Heart left ventricle (tissue), 16 donors: ENCODE data around the gene C1orf21. TPM values are rescaled to one million over a fixed set of nuclear protein-coding genes. Genes with fewer than 3 reads are reported as not detected.

ENCODE experiments used
- ATAC-seq, 4 donors: fragments of 200-7000 bp; cut with Tn5 transposase; one replicate each; pipeline ENCODE4 v1.9.1; 2020 to 2022; ENCODE audit warnings: moderate library complexity in 4 of 4, mild to moderate bottlenecking in 3 of 4, moderate number of reproducible peaks in 1 of 4
- DNase-seq, 5 donors: peaks; one replicate each; pipeline ENCODE4 v3.0.0-alpha.2; 2020
- H3K27ac ChIP-seq, 12 donors: fragments of 200-600 bp; sonication (generic) in 4 of 12; one replicate each; pipeline versions ENCODE4 v1.5.0 to v1.8.0; 2016 to 2022; ENCODE audit warnings: mild to moderate bottlenecking in 2 of 12
- H3K27me3 ChIP-seq, 9 donors: fragments of 200-600 bp; sonication (generic) in 2 of 9; one replicate each; pipeline versions ENCODE4 v1.5.1 to v1.8.0; 2016 to 2022; ENCODE audit warnings: mild to moderate bottlenecking in 3 of 9
- H3K36me3 ChIP-seq, 9 donors: fragments of 200-600 bp; sonication (generic) in 2 of 9; one replicate each; pipeline versions ENCODE4 v1.5.0 to v1.8.0; 2018 to 2022; ENCODE audit warnings: mild to moderate bottlenecking in 2 of 9
- H3K4me1 ChIP-seq, 12 donors: fragments of 200-600 bp; sonication (generic) in 4 of 12; one replicate each; pipeline versions ENCODE4 v1.5.0 to v1.8.0; 2016 to 2022; ENCODE audit warnings: mild to moderate bottlenecking in 3 of 12
- H3K4me3 ChIP-seq, 12 donors: fragments of 200-600 bp; sonication (generic) in 4 of 12; one replicate each; pipeline versions ENCODE4 v1.5.0 to v1.8.0; 2017 to 2022; ENCODE audit warnings: mild to moderate bottlenecking in 9 of 12, moderate library complexity in 4 of 12
- H3K9me3 ChIP-seq, 12 donors: fragments of 200-600 bp; sonication (generic) in 4 of 12; one replicate each; pipeline versions ENCODE4 v1.5.0 to v1.8.0; 2016 to 2022; ENCODE audit warnings: mild to moderate bottlenecking in 1 of 12
- POLR2A ChIP-seq, 2 donors: fragments of 450-650 bp; IDR thresholded peaks; one replicate each; pipeline ENCODE4 v1.6.1; 2017; ENCODE audit warnings: antibody characterized with exemption in 2 of 2, mild to moderate bottlenecking in 2 of 2, moderate library complexity in 2 of 2
- WGBS, 4 donors: extraction: QIAGEN DNeasy Blood & Tissue Kit in 2 of 4; methylation state at CpG; one replicate each; pipeline versions ENCODE4 v1.1.5 to v1.1.7; 2013 to 2018; 5-methylcytosine and 5-hydroxymethylcytosine counted together
- intact Hi-C, 10 donors: fragments of 100-400 bp; cut with DNase I; formaldehyde crosslinking; loops; one replicate each; pipeline versions ENCODE4 v1.11.1 to v1.14.2; 2022
- polyA plus RNA-seq, 2 donors: library from polyadenylated mRNA; stranded (reverse); fragments of 200-250 nt; gene quantifications; one replicate each; pipeline ENCODE4 v1.2.3, GENCODE V29; 2013
- total RNA-seq, 9 donors: library from RNA; depleted of rRNA in 2 of 9; stranded (reverse); fragments of >200 nt in 2 of 9; fragmentation: NEBNext Ultra II Directional in 3 of 9; extraction: Animal tissue kit (Norgen Biotek cat#: 25700) in 3 of 9; gene quantifications; one replicate each; pipeline versions ENCODE4 v1.1.0 to v1.2.4, GENCODE V29; 2016 to 2023
- TF ChIP-seq, protein P1 (sequence below), 12 donors: fragments of 200-600 bp; sonication (generic) in 4 of 12; IDR thresholded peaks; one replicate each; pipeline versions ENCODE4 v1.5.0 to v1.8.0; 2018 to 2022; ENCODE audit warnings: antibody characterized with exemption in 12 of 12, mild to moderate bottlenecking in 5 of 12
- donor health status: ischemic (EF 13 %, LVEDD 7.1; RV severe dilation, severe dysfunction).
- donor health status: healthy with polysubstance abuse.
- donor health status: DM: no; HTN: yes; CAD: no.
- donor health status: DM: no; HTN: no; CAD: no.
- donor health status: ischemic (EF 25% LVEDD 6.9; RV normal size, moderate dysfunction).
- donor health status: ischemic (EF 25% LVEDD 5.7; RV mildly dilated, moderate dysfunction).
- donor health status: healthy.
- donor health status: DM: yes; HTN: yes; CAD: no.
- donor health status: ischemic (EF 35%, LVEDD 5.7; RV mildly dilated, moderate dysfunction).
- donor health status: nonischemic (EF 11% LVEDD 7.7; RV severe dilation, severe dysfunction).
- donor health status: DM: yes; HTN: yes; CAD: no.
- donor health status: PGD.
- donor health status: ischemic (EF 29% LVEDD 5.4; RV normal size, mild dysfunction).
- donor health status: nonischemic (EF 23%, LVEDD 6.1; RV moderate dilation, normal function).

C1orf21 gene
- total and polyA plus RNA-seq, 11 donors, result 32.0 to 81.3 (median 68.4) TPM

GRCh38 chr1:184422490-184423233, 35.8 kb downstream of the C1orf21 start:
- H3K4me3 ChIP-seq, result no peak overlapping the region
- peaks cover 0 to 79% (median 43%) of the 10 kb centered on the region in 12 donors for H3K4me1 ChIP-seq
- WGBS, 4 donors, result 70 to 77% (median 74%) methylated on average over 9 of the region's 9 CpGs
- DNase-seq (no peak), ATAC-seq (no peak)
- H3K27ac ChIP-seq, result no peak overlapping the region
- H3K36me3 ChIP-seq, result no peaks in the 10 kb centered on the region
- intact Hi-C loops, result no loop called here
- no peak for TF ChIP-seq POLR2A (IDR thresholded peaks at IDR 0.05)
- TF ChIP-seq, protein P1, sequence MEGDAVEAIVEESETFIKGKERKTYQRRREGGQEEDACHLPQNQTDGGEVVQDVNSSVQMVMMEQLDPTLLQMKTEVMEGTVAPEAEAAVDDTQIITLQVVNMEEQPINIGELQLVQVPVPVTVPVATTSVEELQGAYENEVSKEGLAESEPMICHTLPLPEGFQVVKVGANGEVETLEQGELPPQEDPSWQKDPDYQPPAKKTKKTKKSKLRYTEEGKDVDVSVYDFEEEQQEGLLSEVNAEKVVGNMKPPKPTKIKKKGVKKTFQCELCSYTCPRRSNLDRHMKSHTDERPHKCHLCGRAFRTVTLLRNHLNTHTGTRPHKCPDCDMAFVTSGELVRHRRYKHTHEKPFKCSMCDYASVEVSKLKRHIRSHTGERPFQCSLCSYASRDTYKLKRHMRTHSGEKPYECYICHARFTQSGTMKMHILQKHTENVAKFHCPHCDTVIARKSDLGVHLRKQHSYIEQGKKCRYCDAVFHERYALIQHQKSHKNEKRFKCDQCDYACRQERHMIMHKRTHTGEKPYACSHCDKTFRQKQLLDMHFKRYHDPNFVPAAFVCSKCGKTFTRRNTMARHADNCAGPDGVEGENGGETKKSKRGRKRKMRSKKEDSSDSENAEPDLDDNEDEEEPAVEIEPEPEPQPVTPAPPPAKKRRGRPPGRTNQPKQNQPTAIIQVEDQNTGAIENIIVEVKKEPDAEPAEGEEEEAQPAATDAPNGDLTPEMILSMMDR (IDR thresholded peaks at IDR 0.05), result no peak
- no peaks in the 10 kb centered on the region for H3K9me3 ChIP-seq
- no peaks in the 10 kb centered on the region for H3K27me3 ChIP-seq

DNA sequence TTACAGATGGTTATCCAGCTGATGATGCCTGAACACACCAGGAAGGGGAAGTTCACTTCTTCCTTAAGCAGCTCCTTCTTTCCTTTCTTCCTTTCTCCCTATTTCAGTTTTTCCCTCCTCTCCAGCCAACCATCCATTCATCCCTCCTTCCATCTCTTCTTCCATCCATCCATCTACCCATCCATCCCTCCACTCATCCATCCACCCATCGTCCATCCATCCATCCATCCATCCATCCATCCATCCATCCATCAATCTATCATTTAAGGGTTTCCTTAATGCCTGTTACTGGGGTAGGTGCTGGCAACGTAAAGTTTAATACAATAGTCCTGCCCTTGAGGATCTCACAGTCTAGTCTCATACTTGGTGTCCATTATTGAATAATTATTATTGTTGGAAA, 36.8 kb downstream of the C1orf21 start:
- peaks cover 0 to 70% (median 34%) of the 10 kb centered on the region in 12 donors for H3K4me1 ChIP-seq
- ATAC-seq, result no peak
- intact Hi-C loops, result no loop called here
- WGBS, 4 donors, result 75 to 94% (median 85%) methylated on average over 2 of the region's 2 CpGs
- no peak overlapping the region for H3K27ac ChIP-seq
- no peaks in the 10 kb centered on the region for H3K27me3 ChIP-seq
- no peak for DNase-seq
- no peaks in the 10 kb centered on the region for H3K36me3 ChIP-seq
- TF ChIP-seq, protein P1 (IDR thresholded peaks at IDR 0.05), result no peak
- no peak for TF ChIP-seq POLR2A (IDR thresholded peaks at IDR 0.05)
- no peaks in the 10 kb centered on the region for H3K9me3 ChIP-seq
- H3K4me3 ChIP-seq, result no peak overlapping the region

DNA sequence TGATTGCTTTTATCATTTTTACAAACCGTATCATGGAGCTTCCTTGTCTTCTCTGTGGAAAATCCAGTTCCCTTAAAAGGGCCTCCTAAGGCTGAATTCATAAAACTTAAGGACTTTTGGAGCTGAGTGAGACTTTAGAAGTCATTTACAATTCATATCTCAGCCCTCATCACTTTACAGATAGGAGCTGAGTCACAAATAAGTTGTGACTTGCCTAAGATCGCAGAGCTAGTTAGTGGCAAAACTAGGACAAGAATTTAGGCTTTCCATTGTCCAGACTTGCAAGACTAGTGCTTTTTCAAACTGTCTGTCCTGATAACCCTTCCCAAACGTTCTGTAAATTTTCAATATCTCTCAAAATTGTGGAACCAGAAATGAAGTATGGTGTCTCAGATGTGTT, 37.3 kb downstream of the C1orf21 start:
- Histone ChIP-seq H3K4me3 (no peak overlapping the region), H3K36me3 (no peaks in the 10 kb centered on the region), H3K27ac (no peak overlapping the region), H3K9me3 (no peaks in the 10 kb centered on the region), H3K4me1 (peaks cover 0 to 70% (median 31%) of the 10 kb centered on the region in 12 donors), H3K27me3 (no peaks in the 10 kb centered on the region)
- DNase-seq (no peak), ATAC-seq (no peak)
- 58 to 85% (median 66%) methylated on average over 3 of the region's 3 CpGs for WGBS, 4 donors
- TF ChIP-seq, protein P1 (IDR thresholded peaks at IDR 0.05), result no peak
- TF ChIP-seq POLR2A (IDR thresholded peaks at IDR 0.05), result no peak
- intact Hi-C loops, result no loop called here

GRCh38 chr1:184424945-184425344, 38.1 kb downstream of the C1orf21 start:
- no peak overlapping the region for H3K27ac ChIP-seq
- intact Hi-C loops, result no loop called here

More at GRCh38 chr1:184424945-184425344, 38.1 kb downstream of the C1orf21 start:
- DNase-seq (no peak), ATAC-seq (no peak)
- no peak for TF ChIP-seq POLR2A (IDR thresholded peaks at IDR 0.05)
- TF ChIP-seq, protein P1 (IDR thresholded peaks at IDR 0.05), result no peak
- H3K4me1 ChIP-seq, result peaks cover 0 to 65% (median 29%) of the 10 kb centered on the region in 12 donors
- WGBS, 4 donors, result 79 to 88% (median 81%) methylated on average over 2 of the region's 2 CpGs
- no peaks in the 10 kb centered on the region for H3K9me3 ChIP-seq
- H3K36me3 ChIP-seq, result no peaks in the 10 kb centered on the region
- no peaks in the 10 kb centered on the region for H3K27me3 ChIP-seq
- no peak overlapping the region for H3K4me3 ChIP-seq
